NB4 (cell line): ENCODE results near the gene LSM4.

Source experiments
- CTCF ChIP-seq: IDR thresholded peaks from one replicate; pipeline ENCODE4 v1.5.1; 2012; ENCODE audit warnings: low read depth, low read length
- MAX ChIP-seq: IDR thresholded peaks from 2 replicates; pipeline ENCODE4 v1.6.1; 2011; ENCODE audit warnings: low read depth, low read length
- POLR2A ChIP-seq: IDR thresholded peaks from 2 replicates; pipeline ENCODE4 v1.6.1; 2011; ENCODE audit warnings: mild to moderate bottlenecking; ENCODE audit not compliant: insufficient read length; ENCODE audit errors: extremely low read depth

GRCh38 chr19:18279266-18279515, 43.7 kb downstream of the LSM4 start:
- TF ChIP-seq CTCF (no peak), POLR2A (no peak), MAX (no peak)
